MM.1S (cell line): ENCODE data around the gene CNTNAP2.

Experiments used
- EZH2 ChIP-seq: fragments of 300-600 bp; sonication (generic); optimal IDR thresholded peaks from 2 replicates; pipeline ENCODE3; 2017; ENCODE audit warnings: low read depth, mild to moderate bottlenecking, antibody characterized with exemption, low read length, mixed read lengths
- EZH2phosphoT487 ChIP-seq: fragments of 300-600 bp; sonication (generic); IDR thresholded peaks from 2 replicates; pipeline ENCODE4 v1.6.1; 2018; ENCODE audit warnings: antibody characterized with exemption, low read length
- TF ChIP-seq, protein P1 (sequence below): fragments of 300-600 bp; sonication (generic); IDR thresholded peaks from 2 replicates; pipeline ENCODE4 v1.5.1; 2016; ENCODE audit warnings: antibody characterized with exemption, low read length, mixed read lengths

DNA sequence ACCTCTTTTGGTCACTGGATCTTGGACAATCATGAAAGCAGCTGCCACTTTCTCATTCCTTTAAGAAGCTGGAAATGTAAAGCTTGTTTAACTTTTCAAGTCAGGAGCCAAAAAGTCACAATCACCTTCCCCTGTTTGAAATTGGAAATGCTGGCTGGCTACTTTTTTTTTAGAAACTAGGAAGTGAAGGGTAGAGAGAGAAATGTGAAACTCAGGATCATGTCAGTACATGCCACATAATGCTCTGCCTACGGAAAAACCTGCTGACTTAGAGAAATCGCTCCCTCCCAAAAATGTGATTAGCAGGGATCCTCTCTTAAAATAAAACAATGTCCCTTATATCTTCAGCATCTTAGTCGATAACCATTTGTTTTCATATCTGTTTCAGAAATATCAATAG lies 2285.6 kb downstream of the CNTNAP2 start:
- TF ChIP-seq EZH2phosphoT487 (no peak), EZH2 (no peak)
- TF ChIP-seq, protein P1, sequence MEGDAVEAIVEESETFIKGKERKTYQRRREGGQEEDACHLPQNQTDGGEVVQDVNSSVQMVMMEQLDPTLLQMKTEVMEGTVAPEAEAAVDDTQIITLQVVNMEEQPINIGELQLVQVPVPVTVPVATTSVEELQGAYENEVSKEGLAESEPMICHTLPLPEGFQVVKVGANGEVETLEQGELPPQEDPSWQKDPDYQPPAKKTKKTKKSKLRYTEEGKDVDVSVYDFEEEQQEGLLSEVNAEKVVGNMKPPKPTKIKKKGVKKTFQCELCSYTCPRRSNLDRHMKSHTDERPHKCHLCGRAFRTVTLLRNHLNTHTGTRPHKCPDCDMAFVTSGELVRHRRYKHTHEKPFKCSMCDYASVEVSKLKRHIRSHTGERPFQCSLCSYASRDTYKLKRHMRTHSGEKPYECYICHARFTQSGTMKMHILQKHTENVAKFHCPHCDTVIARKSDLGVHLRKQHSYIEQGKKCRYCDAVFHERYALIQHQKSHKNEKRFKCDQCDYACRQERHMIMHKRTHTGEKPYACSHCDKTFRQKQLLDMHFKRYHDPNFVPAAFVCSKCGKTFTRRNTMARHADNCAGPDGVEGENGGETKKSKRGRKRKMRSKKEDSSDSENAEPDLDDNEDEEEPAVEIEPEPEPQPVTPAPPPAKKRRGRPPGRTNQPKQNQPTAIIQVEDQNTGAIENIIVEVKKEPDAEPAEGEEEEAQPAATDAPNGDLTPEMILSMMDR: no peak
